Measurements from ENCODE around the gene CCDC74A.
"Not testable (repeated sequence)": the region's sequence is repeated elsewhere in the genome, so short reads cannot be mapped to it uniquely, and the experiment has no call there.

DNA sequence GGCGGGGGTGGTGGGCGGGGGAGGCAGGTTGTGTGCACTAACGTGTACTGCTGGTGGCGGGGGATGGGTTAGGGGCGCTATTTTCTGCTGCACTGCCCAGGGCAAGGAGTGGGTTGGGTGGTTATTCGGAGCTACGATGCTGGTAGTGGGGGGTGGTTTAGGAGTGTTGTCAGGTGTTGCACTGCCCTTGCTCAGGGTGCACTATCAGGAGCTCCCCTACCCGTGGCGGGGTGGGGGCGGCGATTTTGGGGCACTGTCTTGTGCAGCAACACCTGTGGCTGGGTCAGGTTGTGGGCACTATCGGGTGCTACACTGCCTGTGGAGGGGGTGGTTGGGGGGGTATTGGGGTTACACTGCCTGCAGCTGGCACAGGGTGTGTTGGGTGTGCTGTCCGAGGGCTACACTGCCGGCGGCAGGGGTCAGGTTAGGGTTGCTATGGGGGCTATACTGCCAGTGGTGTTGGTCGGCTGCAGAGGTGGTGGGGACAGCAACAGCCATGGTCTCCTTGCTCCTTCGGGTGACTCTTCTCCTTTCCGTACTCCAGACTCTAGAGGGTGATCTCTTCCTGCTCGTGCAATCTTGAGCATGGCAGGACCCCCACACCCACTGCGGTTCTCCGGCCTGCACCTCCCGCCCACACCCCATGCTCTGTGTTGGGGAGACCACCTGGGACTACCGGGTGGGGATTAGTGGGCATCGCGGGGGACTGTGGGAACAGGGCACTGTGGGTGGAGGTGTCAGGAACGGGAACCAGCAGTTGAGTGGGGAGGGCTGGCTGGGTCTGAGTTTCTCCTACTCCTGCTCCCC lies 16.5 kb downstream of the CCDC74A start:
- TF ChIP-seq, protein P1, sequence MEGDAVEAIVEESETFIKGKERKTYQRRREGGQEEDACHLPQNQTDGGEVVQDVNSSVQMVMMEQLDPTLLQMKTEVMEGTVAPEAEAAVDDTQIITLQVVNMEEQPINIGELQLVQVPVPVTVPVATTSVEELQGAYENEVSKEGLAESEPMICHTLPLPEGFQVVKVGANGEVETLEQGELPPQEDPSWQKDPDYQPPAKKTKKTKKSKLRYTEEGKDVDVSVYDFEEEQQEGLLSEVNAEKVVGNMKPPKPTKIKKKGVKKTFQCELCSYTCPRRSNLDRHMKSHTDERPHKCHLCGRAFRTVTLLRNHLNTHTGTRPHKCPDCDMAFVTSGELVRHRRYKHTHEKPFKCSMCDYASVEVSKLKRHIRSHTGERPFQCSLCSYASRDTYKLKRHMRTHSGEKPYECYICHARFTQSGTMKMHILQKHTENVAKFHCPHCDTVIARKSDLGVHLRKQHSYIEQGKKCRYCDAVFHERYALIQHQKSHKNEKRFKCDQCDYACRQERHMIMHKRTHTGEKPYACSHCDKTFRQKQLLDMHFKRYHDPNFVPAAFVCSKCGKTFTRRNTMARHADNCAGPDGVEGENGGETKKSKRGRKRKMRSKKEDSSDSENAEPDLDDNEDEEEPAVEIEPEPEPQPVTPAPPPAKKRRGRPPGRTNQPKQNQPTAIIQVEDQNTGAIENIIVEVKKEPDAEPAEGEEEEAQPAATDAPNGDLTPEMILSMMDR (IDR thresholded peaks at IDR 0.05), result not testable (repeated sequence)
- not testable (repeated sequence) for TF ChIP-seq POLR2A (IDR thresholded peaks at IDR 0.05)
